ENCODE measurements around the gene RPTOR.

RPTOR gene

GRCh38 chr17:80863626-80864025 lies 319.0 kb downstream of the RPTOR start:
- ATAC-seq: no peak
- TF ChIP-seq ZNF8 (CRISPR knock-in tag; IDR thresholded peaks at IDR 0.05): no peak
- TF ChIP-seq GLIS3 (CRISPR knock-in tag; IDR thresholded peaks at IDR 0.05): no peak
- no peak for TF ChIP-seq ZNF70 (CRISPR knock-in tag; IDR thresholded peaks at IDR 0.05)
- no peak for TF ChIP-seq ARNTL (CRISPR knock-in tag; IDR thresholded peaks at IDR 0.05; ENCODE audit: borderline replicate concordance, low read depth)

- no peak for ATAC-seq
- TF ChIP-seq ZC3H10 (CRISPR knock-in tag; IDR thresholded peaks at IDR 0.05) (no peak), ARNTL (CRISPR knock-in tag; IDR thresholded peaks at IDR 0.05; ENCODE audit: borderline replicate concordance, low read depth) (no peak), TCF4 (CRISPR knock-in tag; IDR thresholded peaks at IDR 0.05; ENCODE audit: borderline replicate concordance) (no peak), TSHZ2 (CRISPR knock-in tag; IDR thresholded peaks at IDR 0.05) (no peak), ZFP3 (CRISPR knock-in tag; IDR thresholded peaks at IDR 0.05) (no peak), CSDC2 (CRISPR knock-in tag; IDR thresholded peaks at IDR 0.05) (no peak), CREB5 (CRISPR knock-in tag; IDR thresholded peaks at IDR 0.05; ENCODE audit: low read depth) (no peak), ISL1 (CRISPR knock-in tag; IDR thresholded peaks at IDR 0.05) (no peak), TOX (CRISPR knock-in tag; IDR thresholded peaks at IDR 0.05; ENCODE audit: borderline replicate concordance) (no peak), GLIS3 (CRISPR knock-in tag; IDR thresholded peaks at IDR 0.05) (no peak)
These were observed 320.1 kb downstream of the RPTOR start for GRCh38 chr17:80864751-80865150.

- ATAC-seq: peak; percentile 95
These were observed 321.6 kb downstream of the RPTOR start for GRCh38 chr17:80866050-80866793.

More at GRCh38 chr17:80866050-80866793, 321.6 kb downstream of the RPTOR start:
- TF ChIP-seq ZFP30 (CRISPR knock-in tag; IDR thresholded peaks at IDR 0.05) (no peak), TSHZ2 (CRISPR knock-in tag; IDR thresholded peaks at IDR 0.05) (no peak), TOX (CRISPR knock-in tag; IDR thresholded peaks at IDR 0.05; ENCODE audit: borderline replicate concordance) (no peak), CREB5 (CRISPR knock-in tag; IDR thresholded peaks at IDR 0.05; ENCODE audit: low read depth) (no peak), ZNF70 (CRISPR knock-in tag; IDR thresholded peaks at IDR 0.05) (no peak)

Measured in SK-N-SH treated with all-trans-retinoic acid at 6 μM for 48 hours (cell line).